CD1c-positive myeloid dendritic cell (primary cell): ENCODE results near the gene HBG2.
A peak's percentile ranks its signal among the peaks of the same experiment; 100 is the strongest.
"Not testable (repeated sequence)": the region's sequence is repeated elsewhere in the genome, so short reads cannot be mapped to it uniquely, and the experiment has no call there.

ENCODE experiments used
- DNase-seq: peaks from one replicate; pipeline ENCODE4 v3.0.0-alpha.2; 2016; ENCODE audit errors: extremely low spot score

HBG2 gene

GRCh38 chr11:5281596-5281995 lies 27.0 kb upstream of the HBG2 start:
- no peak for DNase-seq

DNA sequence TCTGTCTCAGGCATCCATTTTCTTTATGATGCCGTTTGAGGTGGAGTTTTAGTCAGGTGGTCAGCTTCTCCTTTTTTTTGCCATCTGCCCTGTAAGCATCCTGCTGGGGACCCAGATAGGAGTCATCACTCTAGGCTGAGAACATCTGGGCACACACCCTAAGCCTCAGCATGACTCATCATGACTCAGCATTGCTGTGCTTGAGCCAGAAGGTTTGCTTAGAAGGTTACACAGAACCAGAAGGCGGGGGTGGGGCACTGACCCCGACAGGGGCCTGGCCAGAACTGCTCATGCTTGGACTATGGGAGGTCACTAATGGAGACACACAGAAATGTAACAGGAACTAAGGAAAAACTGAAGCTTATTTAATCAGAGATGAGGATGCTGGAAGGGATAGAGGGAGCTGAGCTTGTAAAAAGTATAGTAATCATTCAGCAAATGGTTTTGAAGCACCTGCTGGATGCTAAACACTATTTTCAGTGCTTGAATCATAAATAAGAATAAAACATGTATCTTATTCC lies 26.1 kb upstream of the HBG2 start:
- DNase-seq = peak; percentile 75

DNA sequence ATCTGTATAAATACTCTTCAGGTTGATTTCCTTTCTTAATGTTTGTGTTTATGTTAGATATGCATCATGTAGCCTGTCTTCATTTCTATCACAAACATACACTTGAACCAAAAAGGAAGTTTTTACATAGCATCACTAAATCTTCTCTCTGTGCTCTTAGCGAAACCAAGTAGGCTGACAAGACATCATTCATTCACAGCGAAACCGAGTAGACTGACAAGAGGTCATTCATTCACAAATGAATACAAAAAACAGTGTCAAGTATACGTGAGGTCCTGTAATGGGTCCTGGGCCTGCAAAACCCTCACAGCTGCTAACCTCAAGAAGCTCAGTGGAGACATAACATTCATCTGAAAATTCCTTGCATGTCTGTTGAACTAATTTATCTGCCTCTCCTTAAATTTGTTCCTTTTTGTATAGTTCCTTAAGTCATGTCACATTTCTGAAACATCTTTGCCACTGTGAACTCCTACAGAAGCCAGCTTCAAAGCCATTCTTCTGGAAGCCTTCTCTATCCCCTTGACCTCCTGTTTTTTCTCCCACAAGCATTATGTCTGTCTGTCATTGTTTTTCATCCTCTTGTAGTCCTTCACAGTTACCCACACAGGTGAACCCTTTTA lies 25.0 kb upstream of the HBG2 start:
- DNase-seq = no peak

GRCh38 chr11:5277807-5278382 lies 23.3 kb upstream of the HBG2 start:
- DNase-seq = no peak

- no peak for DNase-seq
Observed at GRCh38 chr11:5276697-5277096, 22.1 kb upstream of the HBG2 start.

DNA sequence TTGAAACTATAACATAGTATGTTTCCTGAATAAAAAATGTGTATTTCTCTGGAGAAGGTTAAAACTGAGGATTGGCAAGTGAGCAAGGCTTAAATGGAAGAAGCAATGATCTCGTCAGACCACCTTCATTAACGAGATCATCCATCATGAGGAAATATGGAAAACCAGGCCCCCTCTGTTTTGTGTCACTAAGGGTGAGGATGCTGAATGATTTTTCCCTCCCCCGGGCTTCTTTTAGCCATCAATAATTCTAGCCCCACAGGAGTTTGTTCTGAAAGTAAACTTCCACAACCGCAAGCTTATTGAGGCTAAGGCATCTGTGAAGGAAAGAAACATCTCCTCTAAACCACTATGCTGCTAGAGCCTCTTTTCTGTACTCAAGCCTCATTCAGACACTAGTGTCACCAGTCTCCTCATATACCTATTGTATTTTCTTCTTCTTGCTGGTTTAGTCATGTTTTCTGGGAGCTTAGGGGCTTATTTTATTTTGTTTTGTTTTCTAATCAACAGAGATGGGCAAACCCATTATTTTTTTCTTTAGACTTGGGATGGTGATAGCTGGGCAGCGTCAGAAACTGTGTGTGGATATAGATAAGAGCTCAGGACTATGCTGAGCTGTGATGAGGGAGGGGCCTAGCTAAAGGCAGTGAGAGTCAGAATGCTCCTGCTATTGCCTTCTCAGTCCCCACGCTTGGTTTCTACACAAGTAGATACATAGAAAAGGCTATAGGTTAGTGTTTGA lies 21.0 kb upstream of the HBG2 start:
- DNase-seq = no peak

DNA sequence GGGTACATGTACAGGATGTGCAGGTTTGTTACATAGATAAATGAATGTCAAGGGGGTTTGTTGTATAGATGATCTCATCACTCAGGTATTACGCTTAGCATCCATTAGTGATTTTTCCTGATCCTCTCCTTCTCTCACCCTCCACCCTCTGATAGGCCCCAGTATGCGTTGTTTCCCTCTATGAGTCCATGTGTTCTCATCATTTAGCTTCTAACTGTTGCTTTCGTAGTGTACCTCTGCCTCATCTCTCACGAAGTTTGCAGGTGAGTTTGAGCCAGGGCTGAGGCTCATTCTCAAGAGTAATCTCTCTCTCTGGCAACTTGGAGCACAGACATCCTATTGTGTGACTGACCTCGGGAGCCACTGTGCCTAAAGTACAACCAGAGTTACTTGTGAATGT lies 19.8 kb upstream of the HBG2 start:
- DNase-seq = no peak

GRCh38 chr11:5272395-5273017 lies 17.9 kb upstream of the HBG2 start:
- DNase-seq = no peak

- DNase-seq = no peak
Observed at GRCh38 chr11:5269715-5270147, 15.2 kb upstream of the HBG2 start, which contains the start of gene HBE1. Gene HBE1, minus strand, starts transcription at chr11:5269945. Its CDS starts 55 bp downstream, at chr11:5269890.

GRCh38 chr11:5267033-5267563 lies 12.5 kb upstream of the HBG2 start:
- DNase-seq = no peak

DNA sequence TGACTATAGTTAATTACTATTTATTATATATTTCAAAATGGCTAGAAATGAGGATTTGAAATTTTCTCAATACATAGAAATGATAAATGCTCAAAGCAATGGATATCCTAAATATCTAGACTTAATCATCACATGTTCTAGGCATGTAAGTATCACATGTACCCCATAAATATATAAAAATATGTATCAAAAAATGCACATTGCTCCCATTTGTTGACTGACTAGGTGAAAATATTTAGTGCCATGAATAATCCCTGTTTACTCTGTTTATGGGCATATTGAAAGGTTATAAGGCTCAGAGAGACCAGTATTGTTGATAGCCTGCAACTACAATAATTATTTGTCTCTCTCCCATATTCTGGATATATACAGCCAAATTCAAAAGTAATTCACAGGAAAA lies 12.0 kb upstream of the HBG2 start:
- no peak for DNase-seq

- no peak for DNase-seq
Observed at GRCh38 chr11:5265832-5266231, 11.3 kb upstream of the HBG2 start.

- no peak for DNase-seq
Observed at GRCh38 chr11:5258543-5259262, 4.1 kb upstream of the HBG2 start.

GRCh38 chr11:5257296-5257695 lies 2.7 kb upstream of the HBG2 start:
- DNase-seq = no peak

- DNase-seq = not testable (repeated sequence)
Observed at GRCh38 chr11:5254023-5254422, 558 bp downstream of the HBG2 start.

- DNase-seq = not testable (repeated sequence)
Observed at GRCh38 chr11:5253440-5253839, 1.1 kb downstream of the HBG2 start.

GRCh38 chr11:5252919-5253265 lies 1.7 kb downstream of the HBG2 start:
- no peak for DNase-seq

GRCh38 chr11:5252192-5252918 lies 2.2 kb downstream of the HBG2 start:
- no peak for DNase-seq

GRCh38 chr11:5251746-5252145 lies 2.8 kb downstream of the HBG2 start:
- DNase-seq = no peak

DNA sequence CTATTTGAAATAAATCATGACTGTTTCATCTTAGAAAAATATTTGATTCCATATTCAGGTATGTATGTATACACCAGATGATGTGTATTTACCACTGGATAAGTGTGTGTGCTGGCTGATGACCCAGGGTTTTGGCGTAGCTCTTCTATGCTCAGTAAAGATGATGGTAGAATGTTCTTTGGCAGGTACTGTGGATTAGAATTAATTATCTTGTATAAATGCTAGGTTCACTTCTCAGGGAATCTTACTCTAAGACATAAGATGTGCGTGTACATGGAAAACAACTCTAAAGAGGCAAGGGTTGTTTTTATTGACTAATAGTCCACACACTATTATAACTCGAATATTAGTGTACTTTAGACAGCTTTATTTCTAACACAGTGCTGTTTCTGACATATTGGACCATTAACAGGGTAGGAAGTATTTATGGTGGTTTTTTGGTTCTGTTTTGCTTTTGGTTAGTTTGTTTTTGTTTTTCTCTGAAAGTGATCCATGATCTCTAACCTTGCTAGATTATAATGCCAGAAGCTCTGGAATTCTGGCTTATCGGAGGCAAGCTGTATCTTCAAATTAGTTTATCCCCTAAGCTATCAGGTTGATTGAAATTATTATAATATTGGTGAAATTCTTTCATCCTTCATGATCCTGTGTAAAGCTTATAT lies 3.9 kb downstream of the HBG2 start:
- no peak for DNase-seq
